PC-3 (cell line): ENCODE results near the gene RAB3GAP2. TPM values are rescaled to one million over a fixed set of nuclear protein-coding genes. Genes with fewer than 3 reads are reported as not detected.

ENCODE experiments used
- ATAC-seq: fragments of 200-7000 bp; cut with Tn5 transposase; 2 replicates; pipeline ENCODE4 v1.9.1; 2020; ENCODE audit warnings: mild to moderate bottlenecking, moderate library complexity
- BruUV-seq: library from RNA; stranded (reverse); fragments of 400-500 nt; replicated peaks from 2 replicates; lab custom pipeline; 2021; lab: Mats Ljungman, UMichigan
- CTCF ChIA-PET: fragments of 300-600 bp; sonication (Branson Sonifier 250); formaldehyde crosslinking; loops from one replicate; lab custom pipeline; 2022; ENCODE audit warnings: antibody characterized with exemption; lab: Charles Lee
- POLR2A ChIA-PET: fragments of 300-600 bp; sonication (Branson Sonifier 250); formaldehyde crosslinking; loops from one replicate; lab custom pipeline; 2022; ENCODE audit warnings: antibody characterized with exemption; ENCODE audit not compliant: unreplicated experiment; lab: Charles Lee
- DNase-seq: peaks from one replicate; pipeline ENCODE4 v3.0.0-alpha.2; 2015
- H2AFZ ChIP-seq: fragments of 300-600 bp; sonication (generic); 2 replicates; pipeline ENCODE4 v1.6.0; 2016; ENCODE audit warnings: antibody characterized with exemption, low read length
- H3F3A ChIP-seq: fragments of 300-600 bp; sonication (generic); one replicate; pipeline ENCODE4 v1.6.0; 2017; ENCODE audit warnings: antibody characterized with exemption, low read length, control low read depth, mild to moderate bottlenecking; ENCODE audit not compliant: unreplicated experiment
- H3K27ac ChIP-seq: fragments of 300-600 bp; sonication (generic); 2 replicates; pipeline ENCODE4 v1.5.1; 2016; ENCODE audit warnings: mild to moderate bottlenecking, low read length
- H3K27me3 ChIP-seq: fragments of 300-600 bp; sonication (generic); 2 replicates; pipeline ENCODE4 v1.6.1; 2016; ENCODE audit warnings: low read length, mixed read lengths
- H3K36me3 ChIP-seq: fragments of 300-600 bp; sonication (generic); 2 replicates; pipeline ENCODE4 v1.6.1; 2016; ENCODE audit warnings: low read depth, mixed run types, low read length, mixed read lengths
- H3K4me1 ChIP-seq: fragments of 300-600 bp; sonication (generic); 2 replicates; pipeline ENCODE4 v1.5.1; 2016; ENCODE audit warnings: low read length; ENCODE audit not compliant: insufficient read depth
- H3K4me2 ChIP-seq: fragments of 300-600 bp; sonication (generic); 2 replicates; pipeline ENCODE4 v1.6.0; 2016; ENCODE audit warnings: low read length
- H3K4me3 ChIP-seq: fragments of 300-600 bp; sonication (generic); 2 replicates; pipeline ENCODE4 v1.5.1; 2016; ENCODE audit warnings: mild to moderate bottlenecking, low read length, mixed read lengths
- H3K79me2 ChIP-seq: fragments of 300-600 bp; sonication (generic); 2 replicates; pipeline ENCODE4 v1.6.1; 2017; ENCODE audit warnings: low read length, mixed read lengths
- H3K9ac ChIP-seq: fragments of 300-600 bp; sonication (generic); 2 replicates; pipeline ENCODE4 v1.6.0; 2016; ENCODE audit warnings: mild to moderate bottlenecking, low read length
- H3K9me2 ChIP-seq: fragments of 300-600 bp; sonication (generic); replicated peaks from 2 replicates; pipeline ENCODE4 v1.6.1; 2016; ENCODE audit warnings: mixed run types, low read length, mixed read lengths
- H3K9me3 ChIP-seq: fragments of 300-600 bp; sonication (generic); 2 replicates; pipeline ENCODE4 v1.6.1; 2016; ENCODE audit warnings: low read length, mixed read lengths
- H4K20me1 ChIP-seq: fragments of 300-600 bp; sonication (generic); 2 replicates; pipeline ENCODE4 v1.6.1; 2016; ENCODE audit warnings: low read length, mixed read lengths
- CTCF ChIP-seq: fragments of 300-600 bp; sonication (generic); conservative IDR thresholded peaks from 2 replicates; pipeline ENCODE4 v1.5.1; 2017; ENCODE audit warnings: antibody characterized with exemption, low read depth, mild to moderate bottlenecking, low read length
- EZH2 ChIP-seq: fragments of 300-600 bp; sonication (generic); IDR thresholded peaks from one replicate; pipeline ENCODE4 v1.6.1; 2017; ENCODE audit warnings: antibody characterized with exemption, mild to moderate bottlenecking, low read length; ENCODE audit not compliant: unreplicated experiment
- EZH2phosphoT487 ChIP-seq: fragments of 300-600 bp; sonication (generic); IDR thresholded peaks from 2 replicates; pipeline ENCODE4 v1.6.1; 2018; ENCODE audit warnings: mild to moderate bottlenecking, antibody characterized with exemption, low read length, borderline replicate concordance
- intact Hi-C: fragments of 100-400 bp; cut with micrococcal nuclease; formaldehyde crosslinking; loops from 2 replicates; pipeline ENCODE4 v1.9.0; 2023
- total RNA-seq: library from RNA; depleted of rRNA; stranded (reverse); fragments of >200 nt; gene quantifications from 2 replicates; pipeline ENCODE4 v1.2.3, GENCODE V29; 2014

The RAB3GAP2 gene
- total RNA-seq, 1 experiment from 2014 or later: 16.7 TPM

GRCh38 chr1:220224033-220224432, 48.2 kb downstream of the RAB3GAP2 start:
- no peak overlapping the region for H2AFZ ChIP-seq
- H3K4me1 ChIP-seq: no peaks in the 10 kb centered on the region
- no peak for TF ChIP-seq CTCF
- TF ChIP-seq EZH2phosphoT487: no peak
- no peak for TF ChIP-seq EZH2
- BruUV-seq: no TSS peak
- peaks cover 17% of the 10 kb centered on the region for H3K79me2 ChIP-seq
- no peak overlapping the region for H3K27ac ChIP-seq
- no peaks in the 10 kb centered on the region for H3K9me2 ChIP-seq
- no peak overlapping the region for H3K4me2 ChIP-seq
- ATAC-seq (no peak), DNase-seq (no peak)
- H3K36me3 ChIP-seq: peaks cover 8% of the 10 kb centered on the region; the same call in 1 of the 2 replicates
- no peak overlapping the region for H3K9ac ChIP-seq
- POLR2A ChIA-PET: no interaction called here
- H3K9me3 ChIP-seq: no peaks in the 10 kb centered on the region
- H4K20me1 ChIP-seq: no peaks in the 10 kb centered on the region
- no peak overlapping the region for H3K4me3 ChIP-seq
- no peaks in the 10 kb centered on the region for H3K27me3 ChIP-seq
- CTCF ChIA-PET: no interaction called here
- no peaks in the 10 kb centered on the region for H3F3A ChIP-seq
- intact Hi-C loops: no loop called here

DNA sequence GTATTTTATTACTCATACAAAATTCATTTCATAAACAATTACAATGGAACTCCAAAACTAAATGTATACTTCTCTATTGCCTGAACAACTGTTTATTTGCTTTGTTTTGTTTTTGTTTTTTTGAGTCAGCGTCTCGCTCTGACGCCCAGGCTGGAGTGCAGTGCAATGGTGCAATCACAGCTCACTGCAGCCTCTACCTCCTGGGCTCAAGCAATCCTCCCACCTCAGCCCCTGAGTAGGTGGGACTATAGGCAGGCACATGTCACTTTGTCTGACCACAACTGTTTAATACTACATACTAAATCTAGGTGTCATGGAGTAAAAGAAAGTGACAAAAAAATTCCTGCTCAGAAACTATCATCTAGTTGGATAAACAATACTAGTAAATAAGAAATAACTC, 49.3 kb downstream of the RAB3GAP2 start:
- H4K20me1 ChIP-seq: peaks cover under 1% of the 10 kb centered on the region; the same call in 1 of the 2 replicates
- no peaks in the 10 kb centered on the region for H3K4me1 ChIP-seq
- no peaks in the 10 kb centered on the region for H3K9me2 ChIP-seq
- H3K79me2 ChIP-seq: peaks cover 16% of the 10 kb centered on the region
- no peaks in the 10 kb centered on the region for H3K27me3 ChIP-seq
- no peak overlapping the region for H3K27ac ChIP-seq
- H3K4me3 ChIP-seq: no peak overlapping the region
- ChIA-PET CTCF (no interaction called here), POLR2A (no interaction called here)
- H3K4me2 ChIP-seq: no peak overlapping the region
- no peaks in the 10 kb centered on the region for H3K9me3 ChIP-seq
- no peak for DNase-seq
- H3K36me3 ChIP-seq: no peaks in the 10 kb centered on the region
- intact Hi-C loops: no loop called here
- TF ChIP-seq EZH2phosphoT487 (no peak), CTCF (no peak), EZH2 (no peak)
- H2AFZ ChIP-seq: no peak overlapping the region
- no peaks in the 10 kb centered on the region for H3F3A ChIP-seq
- BruUV-seq: no TSS peak
- no peak for ATAC-seq
- no peak overlapping the region for H3K9ac ChIP-seq

DNA sequence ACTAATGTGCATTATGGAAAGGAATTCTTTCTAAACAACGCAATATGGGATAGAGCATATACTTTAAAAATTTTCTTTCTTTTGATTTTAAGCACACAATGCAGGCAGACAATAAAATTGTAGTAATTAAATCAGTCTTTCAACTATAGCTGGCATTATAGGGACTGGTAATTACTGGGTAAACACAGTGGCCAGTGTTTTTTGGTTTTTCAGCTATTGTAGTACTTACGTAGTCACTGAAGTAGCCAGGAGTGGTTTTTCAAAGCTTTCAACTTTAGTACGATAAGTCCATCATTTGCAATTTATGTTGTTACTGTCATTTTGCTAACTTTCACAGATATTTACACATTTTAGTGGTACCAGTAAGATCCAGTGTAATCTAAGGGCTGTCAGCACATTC, 50.6 kb downstream of the RAB3GAP2 start:
- H2AFZ ChIP-seq: no peak overlapping the region
- peaks cover 5% of the 10 kb centered on the region; the same call in 1 of the 2 replicates for H4K20me1 ChIP-seq
- no peak overlapping the region for H3K9ac ChIP-seq
- H3F3A ChIP-seq: no peaks in the 10 kb centered on the region
- no peak overlapping the region for H3K4me2 ChIP-seq
- intact Hi-C loops: no loop called here
- no peak for ATAC-seq
- H3K9me2 ChIP-seq: no peaks in the 10 kb centered on the region
- H3K9me3 ChIP-seq: no peaks in the 10 kb centered on the region
- BruUV-seq: no TSS peak
- no peaks in the 10 kb centered on the region for H3K36me3 ChIP-seq
- H3K27me3 ChIP-seq: no peaks in the 10 kb centered on the region
- no peak for DNase-seq
- ChIA-PET CTCF (no interaction called here), POLR2A (interaction anchor here (0.6 kb wide), 1 partner anchor 1576 kb away, joined by 3 read pairs; no protein-coding TSS in a partner anchor)
- no peaks in the 10 kb centered on the region for H3K4me1 ChIP-seq
- no peak overlapping the region for H3K27ac ChIP-seq
- TF ChIP-seq EZH2phosphoT487 (no peak), CTCF (no peak), EZH2 (no peak)
- H3K4me3 ChIP-seq: no peak overlapping the region
- H3K79me2 ChIP-seq: peaks cover 19% of the 10 kb centered on the region
